Measurements from ENCODE around the gene CSRNP2.
"Not testable (repeated sequence)": the region's sequence is repeated elsewhere in the genome, so short reads cannot be mapped to it uniquely, and the experiment has no call there.

Gene CSRNP2

DNA sequence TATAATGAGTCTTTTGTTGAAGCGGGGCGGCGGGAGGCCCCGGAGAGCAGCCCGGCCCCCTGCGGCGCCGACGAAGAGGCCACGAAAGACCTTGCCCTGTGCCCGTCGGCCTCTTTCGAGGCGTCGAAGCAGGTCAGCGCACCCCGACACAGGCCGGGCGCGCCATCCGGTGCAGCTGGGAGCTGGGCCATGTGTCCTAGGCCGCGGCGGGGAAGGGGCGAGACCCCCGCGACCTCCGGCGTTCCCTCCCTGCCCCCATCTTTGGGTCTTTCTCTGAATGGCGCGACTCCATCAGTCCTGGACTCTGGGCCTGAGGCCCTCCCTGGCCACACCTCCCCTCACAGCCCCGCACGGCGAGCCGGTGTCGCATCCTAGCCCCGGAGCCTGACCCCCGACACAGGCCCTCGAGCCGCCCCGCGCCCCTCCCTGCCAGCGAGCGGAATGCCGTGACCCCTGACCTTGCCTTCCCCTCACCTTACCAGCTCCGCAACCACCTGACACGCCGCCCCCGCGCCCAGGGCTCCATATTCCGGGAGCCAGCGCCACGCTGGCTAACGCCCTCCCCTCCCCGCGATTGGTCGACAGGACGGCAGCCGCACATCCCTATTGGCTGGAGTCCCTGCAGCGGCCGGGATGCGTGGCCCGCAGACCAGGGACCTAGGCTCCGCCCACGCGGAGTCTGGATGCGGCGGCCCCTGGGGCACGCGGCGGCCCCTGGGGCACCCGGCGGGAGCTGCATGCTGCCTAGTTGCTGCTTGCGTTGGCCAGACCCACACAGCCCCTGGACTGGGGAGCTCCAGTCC is 57.4 kb downstream of the CSRNP2 start, which contains the start of gene SLC11A2:
Gene SLC11A2, minus strand, starts transcription at position 549 of the 803 bp plus-strand sequence. CDS start 15,656 bp downstream, outside the sequence.
- DNase-seq = peak; percentile 98

DNA sequence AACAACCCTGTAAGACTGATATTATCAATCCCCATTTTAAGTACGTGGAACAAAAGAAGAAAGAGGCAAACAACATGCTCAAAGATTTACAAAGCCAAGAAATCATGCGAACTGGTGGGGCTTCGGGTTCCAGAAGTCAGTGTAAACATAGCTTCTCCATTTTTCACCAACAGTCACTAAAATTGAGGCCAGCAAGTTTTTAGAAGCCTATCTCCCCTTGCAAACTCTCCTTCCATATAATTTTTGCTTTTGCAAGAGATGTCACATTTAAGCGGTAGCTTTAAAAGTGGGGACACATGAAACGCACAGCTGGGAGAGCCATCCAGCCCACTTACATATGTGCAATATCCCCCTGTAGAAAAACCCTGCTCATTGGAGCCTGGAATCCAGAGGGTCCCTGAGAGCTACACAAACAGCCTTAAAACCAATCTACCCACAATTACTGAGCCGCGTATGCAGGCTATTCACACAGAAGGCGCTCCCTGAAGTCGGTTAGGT is 58.0 kb downstream of the CSRNP2 start:
- no peak for DNase-seq

DNA sequence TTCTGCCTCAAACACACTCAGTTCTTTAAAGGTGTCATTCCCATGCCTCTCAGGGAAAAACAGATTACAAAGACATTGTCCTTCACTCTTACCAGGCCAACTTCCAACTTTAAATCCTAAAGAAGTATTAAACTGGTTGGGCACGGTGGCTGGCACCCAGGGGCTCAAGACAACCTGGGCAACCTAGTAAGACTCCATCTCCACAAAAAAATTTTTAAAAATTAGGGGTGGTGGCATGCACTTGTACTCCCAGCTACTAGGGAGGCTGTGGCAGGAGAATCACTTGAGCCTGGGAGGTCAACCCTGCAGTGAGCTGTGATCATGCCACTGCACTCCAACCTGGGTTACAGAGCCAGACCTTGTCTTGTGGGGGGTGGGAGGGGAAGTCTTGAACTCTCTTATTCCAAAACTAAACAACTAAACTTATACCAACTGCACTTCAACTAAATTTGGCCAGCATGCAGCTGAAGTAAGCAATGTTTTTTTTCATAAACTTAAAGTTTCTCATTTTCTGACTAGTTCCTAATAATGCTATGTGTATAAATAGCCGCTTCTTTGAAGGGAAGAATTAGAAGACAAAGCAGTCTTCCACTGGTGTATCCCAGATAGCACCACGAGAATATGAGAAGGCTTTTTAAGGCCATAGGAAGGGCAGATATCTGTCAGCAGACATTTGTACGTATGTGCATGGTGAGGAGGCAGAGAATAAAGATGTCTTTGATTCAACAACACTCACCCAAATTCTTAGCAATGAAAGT is 59.6 kb downstream of the CSRNP2 start:
- DNase-seq = no peak

DNA sequence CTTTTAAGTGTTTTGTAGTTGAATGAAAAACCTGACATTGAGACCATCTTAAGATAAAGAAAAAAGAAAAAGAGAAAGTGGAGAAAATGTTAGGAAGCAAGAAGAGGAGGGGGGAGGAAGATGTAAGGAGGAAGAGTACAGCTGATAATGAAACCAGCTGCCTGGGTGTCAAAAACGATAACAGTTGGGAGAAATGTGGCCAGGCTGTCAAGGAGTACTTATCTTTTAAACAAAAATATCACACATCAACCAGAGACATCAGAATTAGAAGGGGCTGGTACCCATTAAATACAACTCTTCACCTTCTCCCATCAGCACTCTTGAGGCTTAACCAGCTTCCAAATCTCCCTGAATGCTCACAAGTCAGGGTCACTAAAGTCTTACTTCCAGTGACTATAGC is 61.7 kb downstream of the CSRNP2 start:
- DNase-seq = no peak

DNA sequence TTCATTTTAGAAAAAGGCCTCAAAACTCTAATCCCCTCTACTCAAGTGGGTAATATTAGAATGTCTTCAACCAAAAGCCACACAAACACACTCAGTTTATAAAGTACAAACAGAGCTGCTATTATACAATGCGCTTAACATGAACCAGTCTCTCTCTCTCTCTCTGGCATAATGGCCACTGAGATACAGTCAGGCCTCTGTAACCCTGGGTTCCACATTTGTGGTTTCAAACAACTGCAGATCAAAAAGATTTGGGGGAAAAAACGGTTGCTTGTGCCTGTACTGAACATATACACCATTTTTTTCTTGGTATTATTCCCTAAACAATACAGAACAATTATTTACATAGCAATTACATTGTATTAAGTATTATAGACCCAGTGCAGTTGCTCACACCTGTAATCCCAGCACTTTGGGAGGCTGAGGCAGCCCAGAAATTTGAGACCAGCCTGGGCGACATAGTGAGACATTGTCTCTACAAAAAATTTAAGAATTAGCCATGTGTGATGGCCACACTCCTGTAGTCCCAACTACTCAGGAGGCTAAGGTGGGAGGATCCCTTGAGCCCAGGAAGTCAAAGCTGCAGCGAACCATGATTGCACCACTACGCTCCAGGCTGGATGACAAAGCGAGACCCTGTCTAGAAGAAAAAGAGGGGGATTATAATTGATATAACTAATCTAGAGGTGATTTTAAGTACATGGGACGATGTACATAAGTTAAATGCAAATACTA is 62.8 kb downstream of the CSRNP2 start:
- peak; percentile 32 for DNase-seq

DNA sequence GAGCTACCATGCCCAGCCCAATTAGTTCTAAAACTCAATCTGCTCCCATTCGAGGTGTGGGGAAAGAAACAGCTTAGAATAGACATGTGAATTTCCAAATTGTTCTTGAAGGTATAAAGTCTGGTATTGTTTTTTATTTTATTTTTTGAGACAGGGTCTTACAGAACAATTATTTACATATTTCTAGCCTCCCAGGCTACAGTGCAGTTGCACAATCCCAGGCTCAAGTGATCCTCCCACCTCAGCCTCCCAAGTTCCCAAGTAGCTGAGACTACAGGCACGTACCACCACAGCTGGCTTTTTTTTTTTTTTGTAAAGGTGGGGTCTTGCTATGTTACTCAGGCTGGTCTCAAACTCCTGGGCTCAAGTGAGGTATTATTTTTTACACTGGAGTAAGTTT is 63.5 kb downstream of the CSRNP2 start:
- DNase-seq = no peak

DNA sequence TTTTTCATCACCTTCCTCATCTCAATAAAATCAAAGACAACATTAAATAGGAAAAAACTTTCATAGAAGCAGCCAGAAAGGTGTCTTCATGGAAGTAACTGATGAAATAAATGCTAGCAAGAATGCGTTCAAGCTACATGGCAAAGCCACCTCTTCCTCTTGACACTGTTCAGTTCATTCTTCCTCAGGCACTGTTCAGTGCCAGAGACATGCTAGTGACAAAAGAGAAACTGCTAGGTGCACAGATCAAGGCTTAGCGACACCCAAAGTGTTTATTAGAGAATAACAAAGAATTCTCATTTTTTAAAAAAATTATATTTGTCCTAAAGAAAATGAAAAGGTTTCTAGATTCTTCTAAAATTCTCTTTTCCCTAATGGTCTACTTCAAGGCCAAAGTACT is 64.4 kb downstream of the CSRNP2 start:
- DNase-seq = no peak

DNA sequence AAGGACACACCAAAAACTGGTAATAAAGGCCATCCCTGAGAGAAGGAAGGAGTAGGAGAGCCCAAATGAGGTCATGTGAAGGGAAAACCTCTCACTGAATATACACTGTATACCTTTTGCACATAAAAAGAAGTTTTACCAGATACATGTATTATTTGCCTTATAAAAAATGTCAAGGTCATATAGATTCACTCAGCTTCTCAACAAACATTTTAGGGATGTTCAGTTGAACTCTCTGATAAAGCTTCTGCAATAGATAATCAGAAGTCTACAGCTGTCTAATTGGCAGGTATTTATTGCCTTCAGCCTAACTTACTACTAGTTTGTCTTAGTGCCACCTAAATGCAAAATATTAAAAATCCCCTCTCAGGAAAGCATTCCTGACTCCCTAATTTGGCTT is 65.9 kb downstream of the CSRNP2 start:
- no peak for DNase-seq

DNA sequence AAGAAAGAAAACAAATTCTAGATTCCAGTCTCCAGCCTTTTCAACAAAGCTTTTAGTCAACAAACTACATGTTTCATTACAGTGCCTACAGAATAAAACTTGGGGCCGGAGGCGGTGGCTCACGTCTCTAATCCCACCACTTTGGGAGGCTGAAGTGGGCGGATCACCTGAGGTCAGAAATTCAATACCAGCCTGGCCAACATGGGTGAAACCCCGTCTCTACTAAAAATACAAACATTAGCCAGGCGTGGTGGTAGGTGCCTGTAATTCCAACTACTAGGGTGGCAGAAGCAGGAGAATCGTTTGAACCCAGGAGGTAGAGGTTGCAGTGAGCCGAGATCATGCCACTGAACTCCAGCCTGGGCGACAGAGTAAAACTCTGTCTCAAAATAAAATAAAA is 68.9 kb downstream of the CSRNP2 start:
- not testable (repeated sequence) for DNase-seq

- DNase-seq = no peak
These were observed 70.0 kb downstream of the CSRNP2 start for GRCh38 chr12:51013441-51013840.

DNA sequence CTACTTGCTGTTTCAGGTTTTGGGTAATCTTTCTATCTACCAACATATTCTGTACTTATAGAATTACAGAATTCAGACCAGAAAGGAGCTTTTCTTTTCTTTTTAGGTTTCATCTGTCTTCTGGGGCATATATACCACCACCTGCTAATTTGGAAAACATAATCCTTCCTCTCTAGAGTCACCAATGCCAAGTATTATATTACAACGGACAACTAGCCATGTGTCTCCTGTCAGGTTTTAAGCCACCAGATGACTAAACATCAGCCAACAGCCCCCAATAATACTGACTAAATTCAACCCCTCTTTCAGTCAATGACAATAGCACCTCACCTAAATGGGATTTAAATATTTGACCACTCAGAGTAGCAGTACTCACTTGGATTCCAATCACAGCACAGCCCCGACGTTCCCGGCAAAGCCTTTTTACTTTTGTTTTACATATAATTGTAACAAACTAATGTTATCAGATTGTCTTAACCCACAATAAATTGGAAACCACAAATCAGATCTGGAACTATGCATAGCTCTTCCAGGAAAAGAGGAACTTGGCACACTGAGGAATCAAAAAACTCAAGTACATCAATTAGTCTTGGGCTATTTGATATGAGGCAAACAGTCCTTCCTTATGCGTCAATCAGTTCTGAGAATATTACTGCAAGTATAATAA is 70.7 kb downstream of the CSRNP2 start:
- no peak for DNase-seq

- DNase-seq = no peak
These were observed 71.4 kb downstream of the CSRNP2 start for GRCh38 chr12:51011955-51012354.
